Activated CD4-positive, alpha-beta T cell treated with anti-CD3 and anti-CD28 coated beads, Interleukin-2, amount 50 U/mL, for 48 hours (primary cell): ENCODE data around the gene GTF2E1.

ENCODE experiments used
- DNase-seq, 2 experiments: peaks; one replicate each; pipeline ENCODE4 v3.0.0-alpha.2; 2020

The GTF2E1 gene

DNA sequence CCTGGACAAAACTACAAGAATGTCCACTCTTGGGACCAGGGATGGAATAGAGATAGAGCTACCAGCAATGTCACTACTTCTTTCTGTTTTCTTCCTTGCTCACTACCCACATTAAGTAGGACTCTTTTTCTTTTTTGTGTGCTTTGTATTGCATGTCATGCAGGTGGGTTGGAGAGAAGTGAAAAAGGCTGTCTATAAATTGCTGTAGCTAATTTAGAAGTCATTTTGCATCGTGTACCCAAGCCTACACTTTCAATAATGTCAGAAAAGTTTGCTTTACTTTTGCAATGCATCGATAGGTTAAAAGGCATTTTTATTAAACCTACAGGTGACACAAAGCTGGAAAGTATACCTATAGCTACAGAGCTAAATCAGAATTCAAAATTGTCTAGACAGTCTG, 58.9 kb downstream of the GTF2E1 start:
- no peak for DNase-seq

GRCh38 chr3:120802916-120803315, 60.4 kb downstream of the GTF2E1 start:
- DNase-seq: no peak

GRCh38 chr3:120816728-120817127, 74.2 kb downstream of the GTF2E1 start:
- DNase-seq: no peak

- DNase-seq: no peak
These were observed 78.2 kb downstream of the GTF2E1 start for GRCh38 chr3:120820748-120821147.

DNA sequence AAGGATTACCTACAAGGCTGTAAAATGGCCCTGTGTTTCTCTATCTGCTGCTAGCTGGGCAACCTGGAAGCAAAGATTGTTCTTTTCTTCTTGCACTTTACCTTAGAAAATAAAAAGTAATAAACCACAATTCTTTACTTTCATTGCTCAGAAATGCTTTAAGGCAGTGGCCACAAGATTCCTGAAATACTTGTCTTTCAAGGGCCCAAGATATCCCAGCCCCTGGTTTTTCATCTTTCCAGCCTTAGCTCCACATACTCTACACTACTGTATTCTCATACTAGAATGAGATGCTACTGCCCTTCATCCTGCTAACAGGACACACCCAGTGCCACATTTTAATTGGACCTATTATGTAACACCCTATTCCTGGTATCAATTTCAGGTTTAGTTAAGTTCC, 78.9 kb downstream of the GTF2E1 start:
- DNase-seq: no peak

GRCh38 chr3:120823156-120823555, 80.6 kb downstream of the GTF2E1 start:
- DNase-seq: no peak

GRCh38 chr3:120824613-120825012, 82.1 kb downstream of the GTF2E1 start:
- no peak for DNase-seq

DNA sequence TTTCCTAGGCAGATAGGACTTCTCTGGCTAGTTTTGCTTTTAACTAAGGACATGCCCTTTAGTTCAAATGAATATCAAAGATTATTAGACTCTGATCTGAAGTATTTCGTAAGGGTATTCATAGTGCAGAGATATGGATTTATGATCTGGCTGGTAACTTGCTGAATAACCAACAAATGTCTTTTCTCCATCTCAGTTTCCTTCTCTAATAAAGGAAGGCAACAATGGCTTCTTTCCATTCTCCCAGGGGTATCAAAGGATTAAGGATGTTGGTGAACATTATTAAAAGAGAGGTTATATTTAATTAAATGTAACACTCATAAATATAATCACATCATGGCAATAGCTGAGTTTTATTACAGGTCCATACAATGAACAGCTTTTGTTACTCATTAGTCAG, 86.3 kb downstream of the GTF2E1 start:
- no peak for DNase-seq

DNA sequence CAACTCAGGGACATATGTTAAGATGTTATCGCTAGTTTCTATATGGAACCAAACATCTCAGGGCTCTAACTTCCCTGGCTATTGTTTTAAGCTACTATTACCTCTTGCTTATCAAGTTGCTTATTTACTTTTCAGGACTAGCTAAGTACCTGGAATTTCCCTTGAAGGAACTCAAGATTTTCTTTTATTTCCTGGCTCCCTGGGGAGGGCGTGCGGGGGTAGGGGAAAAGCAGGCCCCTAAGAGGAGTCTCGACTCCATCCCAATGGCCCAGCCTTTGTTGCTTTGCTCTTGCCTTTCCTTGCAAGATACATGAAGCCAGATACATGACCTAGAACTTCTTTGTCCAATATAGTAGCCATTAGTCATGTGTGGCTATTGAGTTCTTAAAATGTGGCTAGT, 88.5 kb downstream of the GTF2E1 start:
- DNase-seq: no peak
